ENCODE data around the gene COMMD6.

Gene COMMD6

GRCh38 chr13:75482070-75482819 lies 55.4 kb downstream of the COMMD6 start, which contains the start of gene TBC1D4:
TBC1D4 (minus strand) TSS chr13:75482169; CDS start chr13:75481767, 402 bp downstream.
- Histone ChIP-seq H3K4me3 (ENCODE audit: severe bottlenecking) (peak within 1 kb of the TSS; percentile 64), H3K27ac (ENCODE audit: poor library complexity, severe bottlenecking) (peak within 1 kb of the TSS; percentile 20)
- peak; percentile 80 for DNase-seq (ENCODE audit: low spot score)

DNA sequence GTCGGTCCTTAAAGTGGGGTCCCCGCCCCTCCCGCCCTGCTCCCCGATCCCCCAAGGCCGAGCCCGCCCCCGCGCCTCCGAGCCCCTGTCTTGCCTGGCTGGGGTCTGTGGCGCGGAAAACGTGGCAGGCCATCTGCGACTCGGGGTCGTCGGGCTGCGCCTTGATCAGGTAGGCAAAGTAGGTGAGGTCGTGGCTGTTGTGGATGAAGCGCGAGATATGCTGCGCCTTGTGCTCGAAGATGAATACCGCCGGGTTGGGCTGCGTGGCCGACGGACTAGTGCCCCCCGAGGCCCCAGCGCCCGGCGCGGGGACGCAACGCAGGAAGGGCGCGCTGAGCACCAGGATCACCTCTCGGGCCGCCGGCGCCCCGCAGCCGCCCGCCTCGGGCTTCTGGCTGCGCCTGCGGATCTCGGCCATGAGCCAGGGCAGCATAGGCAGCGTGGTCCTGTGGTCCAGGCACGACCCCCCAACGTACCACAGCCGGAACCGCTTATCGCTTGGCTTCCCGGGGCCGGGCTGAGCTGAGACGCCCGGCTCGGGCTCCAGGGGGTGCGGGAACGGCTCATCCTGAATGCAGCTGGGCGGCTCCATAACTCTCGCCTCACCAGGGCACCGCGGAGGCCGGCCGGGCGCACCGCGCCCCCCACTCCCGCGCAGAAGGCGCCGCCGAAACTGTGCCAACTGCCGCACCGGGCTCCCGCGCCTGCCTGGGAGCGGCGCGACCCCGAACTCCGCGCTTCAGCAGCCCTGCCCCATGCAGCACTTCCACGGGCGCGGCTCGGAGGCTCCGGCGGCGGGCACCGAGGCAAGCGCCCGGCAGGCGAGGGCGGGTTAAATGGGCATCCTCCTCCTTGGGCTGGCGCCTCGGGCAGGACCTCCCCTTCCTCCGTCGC lies 56.2 kb downstream of the COMMD6 start:
- no peaks in the 10 kb centered on the region for H3K27me3 ChIP-seq (ENCODE audit: insufficient read depth, poor library complexity, severe bottlenecking)
- H3K36me3 ChIP-seq (ENCODE audit: low read depth): no peaks in the 10 kb centered on the region
- peaks cover 5% of the 10 kb centered on the region for H3K4me1 ChIP-seq (ENCODE audit: insufficient read depth, poor library complexity, severe bottlenecking)
- peak overlapping the region; percentile 64 for H3K4me3 ChIP-seq (ENCODE audit: severe bottlenecking)
- peak; percentile 41 for DNase-seq (ENCODE audit: low spot score)
- peak; percentile 43 for ATAC-seq (ENCODE audit: low read depth)
- no peak for TF ChIP-seq CTCF (IDR thresholded peaks at IDR 0.05; ENCODE audit: poor library complexity, severe bottlenecking)
- peak overlapping the region; percentile 20 for H3K27ac ChIP-seq (ENCODE audit: poor library complexity, severe bottlenecking)
- H3K9me3 ChIP-seq (ENCODE audit: severe bottlenecking): no peaks in the 10 kb centered on the region

More at GRCh38 chr13:75482070-75482819, 55.4 kb downstream of the COMMD6 start, which contains the start of gene TBC1D4:
- peaks cover 5% of the 10 kb centered on the region for H3K4me1 ChIP-seq (ENCODE audit: insufficient read depth, poor library complexity, severe bottlenecking)
- H3K9me3 ChIP-seq (ENCODE audit: severe bottlenecking): no peaks in the 10 kb centered on the region
- no peaks in the 10 kb centered on the region for H3K36me3 ChIP-seq (ENCODE audit: low read depth)
- H3K27me3 ChIP-seq (ENCODE audit: insufficient read depth, poor library complexity, severe bottlenecking): no peaks in the 10 kb centered on the region
- peak; percentile 94 for TF ChIP-seq CTCF (IDR thresholded peaks at IDR 0.05; ENCODE audit: poor library complexity, severe bottlenecking)
- peak; percentile 82 for ATAC-seq (ENCODE audit: low read depth)

- Histone ChIP-seq H3K27me3 (ENCODE audit: insufficient read depth, poor library complexity, severe bottlenecking) (no peaks in the 10 kb centered on the region), H3K4me1 (ENCODE audit: insufficient read depth, poor library complexity, severe bottlenecking) (peaks cover 5% of the 10 kb centered on the region), H3K4me3 (ENCODE audit: severe bottlenecking) (peak overlapping the region; percentile 64), H3K9me3 (ENCODE audit: severe bottlenecking) (no peaks in the 10 kb centered on the region), H3K36me3 (ENCODE audit: low read depth) (no peaks in the 10 kb centered on the region), H3K27ac (ENCODE audit: poor library complexity, severe bottlenecking) (peak overlapping the region; percentile 20)
- ATAC-seq (ENCODE audit: low read depth): peak; percentile 37
- DNase-seq (ENCODE audit: low spot score): peak; percentile 72
- TF ChIP-seq CTCF (IDR thresholded peaks at IDR 0.05; ENCODE audit: poor library complexity, severe bottlenecking): no peak
These were observed 56.9 kb downstream of the COMMD6 start for GRCh38 chr13:75480671-75481175.

GRCh38 chr13:75479102-75479740 lies 58.4 kb downstream of the COMMD6 start:
- Histone ChIP-seq H3K4me3 (ENCODE audit: severe bottlenecking) (no peak overlapping the region), H3K36me3 (ENCODE audit: low read depth) (no peaks in the 10 kb centered on the region), H3K4me1 (ENCODE audit: insufficient read depth, poor library complexity, severe bottlenecking) (peaks cover 5% of the 10 kb centered on the region), H3K27me3 (ENCODE audit: insufficient read depth, poor library complexity, severe bottlenecking) (no peaks in the 10 kb centered on the region), H3K9me3 (ENCODE audit: severe bottlenecking) (no peaks in the 10 kb centered on the region), H3K27ac (ENCODE audit: poor library complexity, severe bottlenecking) (no peak overlapping the region)
- no peak for ATAC-seq (ENCODE audit: low read depth)
- no peak for TF ChIP-seq CTCF (IDR thresholded peaks at IDR 0.05; ENCODE audit: poor library complexity, severe bottlenecking)
- DNase-seq (ENCODE audit: low spot score): no peak

Measured in RWPE2 (cell line).